HG03378 (cell line): Measurements from ENCODE around the gene THADA.
A peak's percentile ranks its signal among the peaks of the same experiment; 100 is the strongest.
"Not testable (repeated sequence)": the region's sequence is repeated elsewhere in the genome, so short reads cannot be mapped to it uniquely, and the experiment has no call there.

Source experiments
- ATAC-seq: cut with Tn5 transposase; IDR thresholded peaks from one replicate; pipeline ENCODE4 v1.9.1; 2021; ENCODE audit warnings: mild to moderate bottlenecking, moderate library complexity; ENCODE audit not compliant: unreplicated experiment

Gene THADA

GRCh38 chr2:43396344-43396743 lies 199.5 kb downstream of the THADA start:
- ATAC-seq, result not testable (repeated sequence)

DNA sequence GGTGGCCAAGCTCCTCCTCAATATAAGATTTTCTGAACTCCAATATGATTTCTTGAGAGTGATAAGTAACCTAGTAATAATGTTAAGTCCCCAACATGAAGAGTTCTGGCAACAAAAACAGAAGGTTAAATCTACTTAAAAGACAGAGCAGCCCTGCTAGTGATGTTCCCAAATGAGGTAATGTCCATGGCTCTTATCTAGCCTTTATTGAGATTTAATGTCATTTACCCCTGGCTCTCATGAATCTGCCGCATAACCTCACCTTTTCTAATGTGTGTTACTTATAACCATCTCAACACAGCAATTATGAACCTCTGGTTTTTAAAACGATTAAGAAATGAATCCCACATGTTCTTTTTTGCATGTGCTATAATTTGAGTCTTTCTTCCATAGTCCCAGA lies 201.9 kb downstream of the THADA start:
- ATAC-seq, result no peak

DNA sequence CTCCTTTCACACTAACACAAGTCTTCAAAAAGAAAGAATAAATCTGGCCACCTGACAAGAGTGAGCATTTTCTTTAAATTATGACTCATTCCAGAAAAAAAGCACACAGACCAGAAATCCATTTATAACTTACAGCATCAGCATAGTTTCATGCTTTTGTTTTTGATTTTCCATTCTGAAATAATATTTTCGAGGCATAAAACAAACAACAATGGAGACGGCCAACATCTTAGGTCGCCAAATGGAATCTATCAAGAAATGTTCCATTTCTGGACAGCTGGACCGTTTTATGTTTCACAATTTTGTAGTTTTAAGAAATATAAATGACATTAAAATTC lies 204.0 kb downstream of the THADA start:
- ATAC-seq, result no peak

DNA sequence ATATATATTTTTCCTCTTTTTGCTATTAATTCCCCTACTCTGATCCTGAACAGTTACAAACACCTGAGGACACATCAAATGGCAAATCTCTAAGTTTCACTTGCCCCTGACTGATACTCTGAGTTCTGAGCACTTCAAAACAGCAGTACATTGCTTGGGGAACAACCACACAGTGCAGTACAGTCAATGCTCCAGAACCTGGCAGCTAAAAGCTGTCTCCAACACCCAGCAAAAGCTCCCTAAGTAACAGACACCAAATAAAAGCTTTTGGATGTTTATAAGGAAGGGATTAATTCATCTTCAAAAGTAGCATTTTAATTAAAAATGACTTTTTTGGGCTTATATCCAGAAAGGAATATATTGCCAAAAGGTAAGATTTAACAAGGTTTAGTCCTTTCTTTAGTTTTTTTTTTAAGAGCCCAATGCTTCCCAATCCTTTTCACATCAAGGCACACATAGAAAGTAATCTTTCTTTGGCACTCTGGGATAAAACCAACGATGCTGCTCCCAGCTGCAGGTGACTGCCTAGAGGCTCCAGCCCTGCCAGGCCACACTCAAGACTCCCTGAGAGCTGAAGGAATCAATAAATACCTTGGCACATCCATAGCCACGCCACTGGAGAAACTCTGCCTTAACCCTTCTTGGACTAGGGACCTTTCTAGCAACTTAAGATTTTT lies 204.5 kb downstream of the THADA start:
- ATAC-seq, result no peak

DNA sequence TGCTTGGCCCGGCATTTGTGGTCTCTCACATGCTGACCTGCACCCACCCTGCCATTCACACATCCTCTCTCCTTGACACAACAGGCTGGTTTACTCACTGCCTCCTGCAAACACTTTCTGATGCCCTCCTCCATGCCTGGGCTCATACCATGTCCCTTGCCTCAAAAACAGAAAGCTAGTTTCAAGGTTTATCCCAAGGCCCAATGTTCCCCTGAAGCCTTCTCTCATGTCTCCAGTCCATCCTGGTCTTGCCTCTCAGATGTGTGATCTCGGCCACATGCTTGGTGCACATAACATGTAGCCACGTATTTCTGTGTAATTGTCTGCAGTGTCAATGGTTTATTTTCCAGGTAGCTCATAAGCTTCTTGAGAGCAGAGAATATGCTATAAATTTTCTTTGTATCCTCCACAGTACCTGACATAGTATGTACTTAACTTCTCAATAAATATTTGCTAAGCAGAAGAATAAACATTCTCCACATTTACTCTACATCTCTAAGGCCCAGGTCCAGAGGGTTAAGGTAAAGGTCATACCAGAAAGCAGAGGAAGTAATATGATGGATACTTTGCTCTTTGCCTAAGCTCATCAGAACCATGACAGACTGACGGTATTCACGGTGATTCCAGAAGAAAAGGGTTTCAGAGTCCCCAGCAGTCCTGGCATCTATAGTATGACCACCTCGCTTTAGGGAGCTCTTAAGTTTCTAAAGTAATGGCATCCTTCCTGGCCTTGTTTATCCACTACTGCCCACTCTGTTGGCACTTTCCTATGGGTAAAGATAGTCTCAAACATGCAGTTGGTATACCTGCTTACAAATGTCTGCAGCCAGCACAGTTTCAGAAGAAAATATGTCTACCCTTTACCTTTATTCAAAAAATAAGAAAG lies 206.0 kb downstream of the THADA start:
- ATAC-seq, result no peak

- no peak for ATAC-seq
These were observed 207.5 kb downstream of the THADA start for GRCh38 chr2:43388371-43388770.

DNA sequence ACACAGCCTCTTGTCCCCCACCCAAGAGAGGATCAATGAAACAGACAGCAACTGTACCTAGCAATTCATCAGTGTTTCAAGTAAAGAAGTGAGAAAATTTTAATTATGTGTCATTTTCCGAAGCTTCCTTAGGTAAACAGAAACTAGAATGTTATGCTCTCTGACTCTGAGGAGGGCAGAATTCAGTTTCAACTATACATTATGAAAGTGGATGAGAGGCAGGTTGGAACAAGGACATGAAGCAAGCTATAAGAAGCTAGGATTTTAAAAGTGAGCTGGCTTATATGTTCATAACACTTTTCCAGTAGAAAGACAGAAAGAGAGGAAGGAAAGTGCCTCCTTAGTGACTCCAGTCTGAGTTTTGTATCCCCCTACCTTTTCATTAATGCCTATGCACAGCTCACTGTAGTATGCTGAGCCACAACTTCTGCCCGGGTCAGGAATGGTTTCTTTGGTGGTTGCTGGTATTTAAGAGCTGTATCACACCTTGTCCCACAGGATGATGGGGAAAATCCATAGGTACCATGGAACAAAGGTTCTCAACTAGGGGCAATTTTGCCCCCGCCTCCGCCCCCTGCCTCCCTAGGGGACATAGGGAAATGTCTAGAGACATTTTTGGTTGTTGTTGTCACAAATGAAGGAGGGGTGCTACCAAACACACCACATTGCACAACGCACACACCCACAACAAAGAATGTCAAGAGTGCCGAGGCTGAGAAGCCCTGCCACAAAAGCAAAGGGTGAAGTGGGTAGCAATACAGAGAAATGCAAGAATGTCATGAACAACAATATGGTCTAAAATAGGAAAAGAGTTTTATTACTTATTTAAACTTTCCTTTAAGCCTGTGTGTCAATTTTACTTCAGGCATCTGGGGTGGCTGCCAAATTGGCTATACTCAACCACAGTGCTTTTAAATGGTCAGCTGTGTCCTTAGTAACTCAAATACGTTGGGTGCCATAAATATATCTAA lies 208.5 kb downstream of the THADA start:
- ATAC-seq, result peak; percentile 81

- peak; percentile 7 for ATAC-seq
These were observed 209.2 kb downstream of the THADA start for GRCh38 chr2:43386679-43387078.

DNA sequence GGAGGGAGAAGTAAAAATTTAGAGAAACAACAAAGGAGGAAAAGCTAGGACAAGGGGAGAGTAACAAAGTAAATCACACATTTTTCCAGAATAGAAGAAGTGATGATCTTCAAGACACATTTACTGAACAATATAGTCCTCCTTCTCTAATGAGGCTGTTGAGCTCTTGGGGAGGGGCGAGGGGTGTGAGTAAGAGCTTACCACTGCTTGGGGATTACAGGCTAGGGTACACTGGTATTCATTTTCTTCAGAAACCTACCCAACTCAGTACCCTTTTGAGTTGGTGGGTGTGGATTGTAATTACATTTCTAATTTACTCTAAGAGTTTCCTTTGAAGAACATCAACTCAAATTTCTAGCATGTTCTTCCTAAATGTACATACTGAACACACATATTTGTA lies 211.7 kb downstream of the THADA start:
- no peak for ATAC-seq

GRCh38 chr2:43383533-43383932 lies 212.3 kb downstream of the THADA start:
- ATAC-seq, result no peak

DNA sequence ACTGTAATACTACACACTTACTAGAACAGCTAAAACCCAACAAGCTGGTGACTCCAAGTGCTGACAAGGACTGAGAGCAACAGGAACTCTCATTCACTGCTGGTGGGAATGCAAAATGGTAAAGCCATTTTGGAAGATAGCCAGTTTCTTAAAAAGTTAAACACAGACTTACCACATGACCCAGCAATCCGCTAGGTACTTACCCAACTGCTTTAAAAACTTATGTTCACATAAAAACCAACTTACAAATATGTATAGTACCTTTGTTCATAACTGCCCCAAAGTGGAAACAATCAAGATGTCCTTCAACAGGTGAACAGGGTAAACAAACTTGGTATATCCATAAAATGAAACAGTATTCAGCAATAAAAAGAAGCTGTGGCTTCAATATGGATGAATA lies 216.3 kb downstream of the THADA start:
- no peak for ATAC-seq

DNA sequence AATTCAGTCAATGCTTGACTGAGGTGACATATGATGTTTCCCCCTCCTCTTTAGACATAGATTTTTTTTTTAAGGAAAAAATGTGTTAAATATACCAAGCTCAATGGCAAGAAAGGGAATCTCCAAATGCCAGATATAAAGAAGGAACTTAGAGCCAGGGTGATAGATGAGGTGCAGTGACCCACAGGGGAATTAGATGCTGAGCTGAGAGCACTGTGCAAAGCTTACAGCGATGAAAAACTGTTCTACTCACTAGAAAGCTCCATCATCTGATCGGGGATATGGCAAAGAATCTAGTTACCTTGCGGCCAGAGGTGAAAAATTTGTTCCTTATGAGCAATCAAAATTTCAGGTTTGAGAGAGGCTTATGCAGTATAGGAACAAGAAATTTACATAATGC lies 218.5 kb downstream of the THADA start:
- ATAC-seq, result no peak

GRCh38 chr2:43376523-43377198 lies 219.2 kb downstream of the THADA start:
- ATAC-seq, result no peak

DNA sequence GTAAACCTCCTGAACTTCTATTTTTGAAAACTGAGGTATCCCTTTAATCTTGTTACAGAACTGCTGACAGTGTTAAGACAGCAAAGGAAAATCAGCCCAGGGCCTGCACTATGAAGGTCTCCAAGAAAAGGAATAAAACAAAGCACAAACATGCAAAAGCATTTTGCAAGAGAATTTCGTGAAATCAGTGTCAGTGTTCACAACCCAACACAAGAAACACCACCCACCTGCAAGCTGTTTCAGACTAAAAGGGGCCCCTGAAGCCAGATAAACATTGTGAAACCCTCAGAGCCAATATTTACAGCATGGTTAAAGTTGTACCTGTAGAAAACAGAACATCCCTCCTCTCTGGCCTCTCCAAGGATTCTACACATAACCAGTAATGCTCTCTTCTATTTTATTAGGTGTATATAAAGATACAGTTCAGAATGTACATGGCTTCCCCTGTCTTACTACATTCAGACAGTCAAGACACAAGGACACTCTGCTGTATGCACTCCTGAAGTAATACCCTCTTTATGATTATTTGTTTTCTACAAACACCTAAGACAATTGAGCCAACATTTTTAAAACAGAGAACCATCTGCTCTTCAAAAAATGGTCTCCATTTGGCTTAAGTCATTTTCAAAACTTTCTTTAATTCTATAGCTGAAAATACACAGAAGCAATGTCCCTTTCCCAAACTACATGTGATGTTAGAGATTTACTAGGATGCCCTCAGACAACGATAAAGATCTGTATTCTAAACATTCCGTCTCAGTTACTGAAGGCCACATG lies 219.9 kb downstream of the THADA start:
- ATAC-seq, result no peak

DNA sequence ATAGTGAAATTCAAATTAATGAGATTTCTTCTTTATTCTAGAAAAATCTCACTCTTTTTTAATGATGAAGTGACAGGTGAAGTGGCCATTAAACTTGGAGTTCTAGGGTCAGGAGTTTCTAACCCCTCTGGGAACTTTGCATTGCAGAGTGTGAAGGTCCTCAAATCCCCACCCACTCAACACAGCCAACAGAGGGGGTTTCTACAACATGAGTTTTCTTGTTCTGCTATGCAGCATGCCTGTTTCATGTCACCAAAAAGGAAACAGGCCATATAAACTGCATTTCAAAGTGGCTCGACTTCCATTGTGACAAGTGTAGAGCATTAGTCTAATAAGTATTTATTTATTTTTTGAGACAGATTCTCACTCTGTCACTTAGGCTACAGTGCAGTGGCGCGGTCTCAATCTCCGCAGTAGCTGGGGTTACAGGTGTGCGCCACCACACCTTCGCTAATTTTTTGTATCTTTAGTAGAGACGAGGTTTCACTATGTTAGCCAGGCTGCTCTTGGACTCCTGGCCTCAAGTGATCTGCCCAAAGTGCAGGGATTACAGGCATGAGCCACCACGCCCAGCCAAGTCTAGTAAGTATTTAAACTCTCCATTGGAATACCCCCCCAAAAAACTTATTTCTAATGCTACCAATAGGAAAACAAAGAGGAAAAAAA lies 223.3 kb downstream of the THADA start:
- ATAC-seq, result no peak

GRCh38 chr2:43370705-43371104 lies 225.1 kb downstream of the THADA start:
- ATAC-seq, result no peak

- ATAC-seq, result no peak
These were observed 225.7 kb downstream of the THADA start for GRCh38 chr2:43370146-43370545.

DNA sequence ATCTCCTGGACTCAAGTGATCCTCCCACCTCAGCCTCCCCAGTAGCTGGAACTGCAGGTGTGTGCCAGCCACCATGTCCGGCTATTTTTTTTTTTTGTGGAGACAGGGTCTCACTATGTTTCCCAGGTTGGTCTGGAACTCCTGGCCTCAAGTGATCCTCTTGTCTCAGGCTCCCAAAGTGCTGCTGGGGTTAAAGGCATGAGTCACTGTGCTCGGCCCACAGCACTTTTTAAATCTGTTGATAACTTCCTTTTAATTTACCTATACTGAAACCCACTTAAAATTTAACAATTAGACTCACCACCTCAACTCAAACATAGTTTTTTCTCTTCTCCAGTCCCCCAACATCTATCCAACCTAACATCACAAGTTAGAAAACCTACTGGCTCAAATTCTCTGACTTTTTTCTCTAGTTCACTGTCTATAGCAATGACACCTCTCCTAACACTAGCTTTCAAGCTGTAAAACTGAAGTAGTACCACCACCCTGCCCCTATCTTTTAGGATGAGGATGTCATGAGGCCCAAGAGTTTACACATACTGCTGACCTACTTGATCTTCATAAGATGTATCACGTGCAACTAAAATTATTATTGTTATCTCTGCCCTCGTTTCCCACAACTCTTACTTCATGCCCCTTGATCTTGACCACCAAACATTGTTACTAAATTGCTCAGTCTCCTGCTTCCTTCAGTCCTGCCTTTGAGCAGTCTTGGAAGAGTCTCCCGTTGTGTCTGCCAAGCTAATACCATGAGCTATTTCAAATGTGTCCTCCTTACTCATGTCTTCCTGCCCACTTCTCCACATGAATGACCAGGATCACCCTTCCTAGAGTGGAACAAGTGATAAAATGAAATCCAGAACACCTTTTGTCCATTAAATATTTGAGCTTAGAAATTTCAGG lies 227.1 kb downstream of the THADA start:
- no peak for ATAC-seq
